ENCODE data around the gene GRIK4.

The GRIK4 gene

DNA sequence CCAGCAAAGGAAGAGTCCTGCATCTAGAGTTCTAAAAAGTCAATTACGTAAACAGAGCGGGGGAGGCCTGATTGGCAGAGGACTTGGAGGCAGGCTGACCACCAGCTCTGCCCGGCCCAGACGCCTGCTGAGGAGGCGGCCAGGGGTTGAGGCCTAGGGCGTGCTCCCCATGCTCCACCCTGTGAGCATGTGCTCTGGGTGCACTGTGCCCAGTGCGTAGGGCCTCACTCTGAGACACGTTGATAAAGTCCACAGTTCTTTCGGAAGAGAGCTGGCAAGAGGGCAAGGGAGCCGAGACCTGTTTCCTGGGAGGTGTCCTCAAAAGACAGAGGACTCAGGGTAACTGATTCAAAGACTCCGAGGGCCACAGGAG, 25.2 kb downstream of the GRIK4 start:
- TF ChIP-seq CTCF (IDR thresholded peaks at IDR 0.05; ENCODE audit: borderline replicate concordance, control extremely low read depth, extremely low read depth, insufficient read depth, missing control alignments), result no peak
- in situ Hi-C loops (cut with MboI; ENCODE audit: low sequenced_read_pairs, unreplicated experiment), result no loop called here
- DNase-seq (ENCODE audit: low spot score), result no peak

GRCh38 chr11:120537996-120538395, 26.4 kb downstream of the GRIK4 start:
- no peak for DNase-seq (ENCODE audit: low spot score)
- no peak for TF ChIP-seq CTCF (IDR thresholded peaks at IDR 0.05; ENCODE audit: borderline replicate concordance, control extremely low read depth, extremely low read depth, insufficient read depth, missing control alignments)
- in situ Hi-C loops (cut with MboI; ENCODE audit: low sequenced_read_pairs, unreplicated experiment), result no loop called here

- DNase-seq (ENCODE audit: low spot score), result no peak
- no peak for TF ChIP-seq CTCF (IDR thresholded peaks at IDR 0.05; ENCODE audit: borderline replicate concordance, control extremely low read depth, extremely low read depth, insufficient read depth, missing control alignments)
- in situ Hi-C loops (cut with MboI; ENCODE audit: low sequenced_read_pairs, unreplicated experiment), result no loop called here
Measured at GRCh38 chr11:120538707-120539106, 27.2 kb downstream of the GRIK4 start.

DNA sequence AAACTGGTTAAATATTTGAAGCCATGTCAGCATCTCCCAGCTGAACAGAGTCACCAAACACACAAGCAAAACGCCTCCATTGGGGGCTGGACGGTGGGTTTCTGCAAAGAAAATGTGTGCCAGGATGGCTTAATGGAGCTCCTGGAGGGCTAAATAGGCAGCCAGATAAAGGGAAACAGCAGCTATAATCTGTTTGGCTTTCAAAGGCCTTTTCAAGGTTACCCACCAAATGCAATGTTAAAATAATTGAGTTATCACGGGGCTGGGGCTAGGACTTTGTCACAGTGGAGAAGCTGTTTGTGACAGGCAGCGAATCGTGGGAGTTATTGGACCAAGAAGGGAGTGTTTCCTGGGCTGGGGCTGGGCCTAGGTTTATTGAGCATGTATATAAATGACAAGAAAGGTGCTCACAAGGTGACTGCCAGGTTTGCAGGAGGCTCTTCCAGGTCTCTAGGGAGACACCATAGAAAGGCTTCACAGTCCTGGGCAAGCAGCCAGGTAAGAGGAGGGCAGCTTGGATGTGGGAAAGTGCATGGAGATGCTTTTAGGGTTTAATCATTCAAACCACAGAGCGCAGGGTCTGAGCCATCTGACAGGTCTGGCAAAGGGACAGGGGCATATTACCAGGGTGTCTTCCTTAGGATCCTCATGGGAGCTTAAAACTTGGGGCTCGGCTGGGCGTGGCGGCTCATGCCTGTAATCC, 28.3 kb downstream of the GRIK4 start:
- TF ChIP-seq CTCF (IDR thresholded peaks at IDR 0.05; ENCODE audit: borderline replicate concordance, control extremely low read depth, extremely low read depth, insufficient read depth, missing control alignments), result no peak
- in situ Hi-C loops (cut with MboI; ENCODE audit: low sequenced_read_pairs, unreplicated experiment), result no loop called here
- no peak for DNase-seq (ENCODE audit: low spot score)

- in situ Hi-C loops (cut with MboI; ENCODE audit: low sequenced_read_pairs, unreplicated experiment), result no loop called here
- no peak for DNase-seq (ENCODE audit: low spot score)
- no peak for TF ChIP-seq CTCF (IDR thresholded peaks at IDR 0.05; ENCODE audit: borderline replicate concordance, control extremely low read depth, extremely low read depth, insufficient read depth, missing control alignments)
Measured at GRCh38 chr11:120540744-120541465, 29.4 kb downstream of the GRIK4 start.

DNA sequence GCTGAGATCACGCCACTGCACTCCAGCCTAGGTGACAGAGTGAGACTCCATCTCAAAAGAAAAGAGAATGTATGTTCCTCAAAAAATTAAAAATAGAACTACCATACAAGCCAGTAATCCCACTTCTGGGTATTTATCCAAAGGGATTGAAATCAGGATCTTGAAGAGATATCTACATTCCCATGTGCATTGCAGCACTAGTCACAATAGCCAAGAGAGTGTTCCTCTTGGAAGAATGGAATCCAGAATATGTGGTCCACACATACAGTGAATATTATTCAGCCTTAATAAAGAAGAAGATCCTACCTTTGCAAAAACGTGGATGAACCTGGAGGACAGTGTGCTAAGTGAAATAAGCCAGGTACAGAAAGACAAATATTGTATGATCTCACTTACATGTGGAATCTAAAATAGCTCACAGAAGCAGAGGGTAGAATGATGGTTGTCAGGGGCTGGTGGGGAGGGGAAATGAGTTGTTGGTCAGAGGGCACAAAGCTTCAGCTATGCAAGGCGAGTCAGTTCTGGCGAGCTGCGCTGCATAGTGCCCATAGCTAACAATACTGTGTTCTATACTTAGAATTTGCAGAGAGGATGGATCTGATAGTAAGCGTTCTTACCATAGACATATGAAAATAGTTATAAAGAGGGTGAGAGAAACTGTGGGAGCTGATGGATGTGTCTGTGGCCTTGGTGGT, 32.1 kb downstream of the GRIK4 start:
- in situ Hi-C loops (cut with MboI; ENCODE audit: low sequenced_read_pairs, unreplicated experiment), result no loop called here
- no peak for TF ChIP-seq CTCF (IDR thresholded peaks at IDR 0.05; ENCODE audit: borderline replicate concordance, control extremely low read depth, extremely low read depth, insufficient read depth, missing control alignments)
- DNase-seq (ENCODE audit: low spot score), result no peak

Data from GM13976 (cell line).